MM.1S (cell line): ENCODE results near the gene DRG1.

Experiments used
- DNase-seq: peaks from one replicate; pipeline ENCODE4 v3.0.0-alpha.2; 2015
- H2AFZ ChIP-seq: fragments of 300-600 bp; sonication (generic); 2 replicates; pipeline ENCODE4 v1.6.0; 2016; ENCODE audit warnings: antibody characterized with exemption, low read length
- H3F3A ChIP-seq: fragments of 300-600 bp; sonication (generic); 2 replicates; pipeline ENCODE4 v1.6.1; 2016; ENCODE audit warnings: mild to moderate bottlenecking, antibody characterized with exemption, low read length, moderate library complexity, mixed read lengths; ENCODE audit not compliant: insufficient read depth
- H3K27ac ChIP-seq: fragments of 300-600 bp; sonication (generic); 2 replicates; pipeline ENCODE4 v1.5.1; 2016; ENCODE audit warnings: mild to moderate bottlenecking, low read length
- H3K27me3 ChIP-seq: fragments of 300-600 bp; sonication (generic); replicated peaks from 2 replicates; pipeline ENCODE4 v1.6.0; 2016; ENCODE audit warnings: low read length; ENCODE audit not compliant: insufficient read depth
- H3K36me3 ChIP-seq: fragments of 300-600 bp; sonication (generic); replicated peaks from 2 replicates; pipeline ENCODE4 v1.6.1; 2016; ENCODE audit warnings: mild to moderate bottlenecking, low read length, mixed read lengths; ENCODE audit not compliant: insufficient read depth
- H3K4me1 ChIP-seq: fragments of 300-600 bp; sonication (generic); 2 replicates; pipeline ENCODE4 v1.6.1; 2016; ENCODE audit warnings: low read length, mixed read lengths
- H3K4me2 ChIP-seq: fragments of 300-600 bp; sonication (generic); 2 replicates; pipeline ENCODE4 v1.6.0; 2016; ENCODE audit warnings: low read depth, low read length
- H3K4me3 ChIP-seq: fragments of 300-600 bp; sonication (generic); 2 replicates; pipeline ENCODE4 v1.5.1; 2016; ENCODE audit warnings: low read length, mixed read lengths
- H3K79me2 ChIP-seq: fragments of 300-600 bp; sonication (generic); 2 replicates; pipeline ENCODE4 v1.6.1; 2016; ENCODE audit warnings: mixed run types, low read length, mixed read lengths
- H3K9ac ChIP-seq: fragments of 300-600 bp; sonication (generic); 2 replicates; pipeline ENCODE4 v1.6.1; 2016; ENCODE audit warnings: low read length, mixed read lengths
- H3K9me2 ChIP-seq: fragments of 300-600 bp; sonication (generic); replicated peaks from 2 replicates; pipeline ENCODE4 v1.6.1; 2016; ENCODE audit warnings: mild to moderate bottlenecking, low read length, mixed read lengths; ENCODE audit not compliant: insufficient read depth
- H3K9me3 ChIP-seq: fragments of 300-600 bp; sonication (generic); replicated peaks from 2 replicates; pipeline ENCODE4 v1.6.1; 2016; ENCODE audit warnings: mild to moderate bottlenecking, low read length, mixed read lengths; ENCODE audit not compliant: insufficient read depth
- H4K20me1 ChIP-seq: fragments of 300-600 bp; sonication (generic); 2 replicates; pipeline ENCODE4 v1.6.1; 2016; ENCODE audit warnings: mild to moderate bottlenecking, low read length, moderate library complexity, mixed read lengths; ENCODE audit not compliant: insufficient read depth
- CTCF ChIP-seq: fragments of 300-600 bp; sonication (generic); IDR thresholded peaks from 2 replicates; pipeline ENCODE4 v1.5.1; 2016; ENCODE audit warnings: antibody characterized with exemption, low read length, mixed read lengths
- EZH2 ChIP-seq: fragments of 300-600 bp; sonication (generic); optimal IDR thresholded peaks from 2 replicates; pipeline ENCODE3; 2017; ENCODE audit warnings: low read depth, mild to moderate bottlenecking, antibody characterized with exemption, low read length, mixed read lengths
- EZH2phosphoT487 ChIP-seq: fragments of 300-600 bp; sonication (generic); IDR thresholded peaks from 2 replicates; pipeline ENCODE4 v1.6.1; 2018; ENCODE audit warnings: antibody characterized with exemption, low read length

Gene DRG1

GRCh38 chr22:31399211-31400022 is at the start of gene DRG1:
Gene DRG1, plus strand, starts transcription at chr22:31399604. Its CDS starts 80 bp downstream, at chr22:31399684.
- Histone ChIP-seq H3K27me3 (no peaks in the 10 kb centered on the region), H4K20me1 (no peaks in the 10 kb centered on the region), H3K9ac (peak within 1 kb of the TSS; percentile 93), H3F3A (no peaks in the 10 kb centered on the region), H3K36me3 (peaks cover 5% of the 10 kb centered on the region; the same call in 1 of the 2 replicates), H3K4me3 (peak within 1 kb of the TSS; percentile 96), H3K79me2 (peaks cover 51% of the 10 kb centered on the region), H3K9me3 (no peaks in the 10 kb centered on the region), H3K4me1 (0 out of 2 replicates have a peak, but pooled peaks cover 5% of the 10 kb centered on the region), H3K4me2 (peak within 1 kb of the TSS; percentile 95), H3K27ac (peak within 1 kb of the TSS; percentile 40), H3K9me2 (no peaks in the 10 kb centered on the region), H2AFZ (peak within 1 kb of the TSS; percentile 92)
- no peak for TF ChIP-seq EZH2phosphoT487
- no peak for TF ChIP-seq EZH2
- TF ChIP-seq CTCF: no peak
- DNase-seq: peak; percentile 97

DNA sequence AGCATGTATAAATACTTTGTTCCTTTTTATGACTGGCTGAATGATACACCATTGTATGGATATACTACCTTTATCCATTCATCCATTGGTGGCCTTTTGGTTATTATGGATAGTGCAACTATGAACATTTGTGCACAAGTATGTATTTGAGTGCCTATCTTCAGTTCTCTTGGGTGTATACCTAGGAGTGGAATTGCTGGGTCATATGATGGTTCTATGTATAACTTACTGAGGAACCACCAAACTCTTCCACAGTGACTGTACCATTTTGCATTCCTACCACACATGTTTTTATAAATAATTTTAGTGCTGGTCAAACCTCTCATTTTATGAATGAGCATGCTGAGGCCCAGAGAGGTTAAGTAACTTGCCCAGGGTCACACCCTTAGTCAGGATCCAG is 49.4 kb upstream of the DRG1 start:
- no peak overlapping the region for H3K4me2 ChIP-seq
- no peak for TF ChIP-seq EZH2phosphoT487
- TF ChIP-seq CTCF: no peak
- no peak for TF ChIP-seq EZH2
- H3K4me3 ChIP-seq: no peak overlapping the region
- H3K36me3 ChIP-seq: no peaks in the 10 kb centered on the region
- no peak for DNase-seq
- H4K20me1 ChIP-seq: no peaks in the 10 kb centered on the region
- H3K9ac ChIP-seq: no peak overlapping the region
- H3K9me2 ChIP-seq: no peaks in the 10 kb centered on the region
- H3K27me3 ChIP-seq: no peaks in the 10 kb centered on the region
- no peak overlapping the region for H3K27ac ChIP-seq
- H3F3A ChIP-seq: peaks cover 19% of the 10 kb centered on the region
- H3K9me3 ChIP-seq: no peaks in the 10 kb centered on the region
- H3K4me1 ChIP-seq: peaks cover 15% of the 10 kb centered on the region
- peaks cover 8% of the 10 kb centered on the region for H3K79me2 ChIP-seq
- H2AFZ ChIP-seq: no peak overlapping the region

GRCh38 chr22:31350410-31350863 is 49.0 kb upstream of the DRG1 start:
- no peaks in the 10 kb centered on the region for H3K27me3 ChIP-seq
- H3K4me2 ChIP-seq: no peak overlapping the region
- no peaks in the 10 kb centered on the region for H3K9me3 ChIP-seq
- H3K27ac ChIP-seq: no peak overlapping the region
- H2AFZ ChIP-seq: no peak overlapping the region
- H3F3A ChIP-seq: peaks cover 19% of the 10 kb centered on the region
- H3K4me1 ChIP-seq: peaks cover 12% of the 10 kb centered on the region; the same call in 1 of the 2 replicates
- H3K9me2 ChIP-seq: no peaks in the 10 kb centered on the region
- no peaks in the 10 kb centered on the region for H3K36me3 ChIP-seq
- H3K4me3 ChIP-seq: no peak overlapping the region
- no peaks in the 10 kb centered on the region for H4K20me1 ChIP-seq
- H3K79me2 ChIP-seq: peaks cover 3% of the 10 kb centered on the region
- peak; percentile 56 for DNase-seq
- TF ChIP-seq EZH2phosphoT487: no peak
- TF ChIP-seq EZH2: no peak
- TF ChIP-seq CTCF: no peak
- no peak overlapping the region for H3K9ac ChIP-seq
